Tongue (tissue), 2 donors: ENCODE results near the gene TNNI2. TPM values are rescaled to one million over a fixed set of nuclear protein-coding genes. Genes with fewer than 3 reads are reported as not detected.

Source experiments
- DNase-seq: peaks from one replicate; pipeline ENCODE4 v3.0.0-alpha.2; 2015
- total RNA-seq: library from RNA; depleted of rRNA; stranded (reverse); fragments of >200 nt; gene quantifications from one replicate; pipeline ENCODE4 v1.2.3, GENCODE V29; 2014

TNNI2 gene
- total RNA-seq, 1 donor from 2014 or later, result 3,551 TPM

DNA sequence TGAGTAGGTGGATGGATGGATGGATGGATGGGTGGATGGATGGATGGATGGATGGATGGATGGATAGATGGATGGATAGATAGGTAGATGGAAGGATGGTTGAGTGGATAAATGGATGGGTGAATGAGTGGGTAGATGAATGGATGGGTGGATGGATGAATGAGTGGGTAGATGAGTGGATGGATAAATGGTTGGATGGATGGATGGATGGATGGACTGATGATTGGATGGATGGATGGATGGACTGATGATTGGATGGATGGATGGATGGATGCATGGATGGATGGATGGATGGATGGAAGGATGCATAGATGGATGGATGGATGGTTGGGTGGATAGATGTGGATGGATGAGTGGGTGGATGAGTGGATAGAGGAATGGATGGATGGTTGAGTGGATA lies 17.2 kb upstream of the TNNI2 start:
- no peak for DNase-seq

- no peak for DNase-seq
These were observed 16.0 kb upstream of the TNNI2 start for GRCh38 chr11:1822648-1823375.

DNA sequence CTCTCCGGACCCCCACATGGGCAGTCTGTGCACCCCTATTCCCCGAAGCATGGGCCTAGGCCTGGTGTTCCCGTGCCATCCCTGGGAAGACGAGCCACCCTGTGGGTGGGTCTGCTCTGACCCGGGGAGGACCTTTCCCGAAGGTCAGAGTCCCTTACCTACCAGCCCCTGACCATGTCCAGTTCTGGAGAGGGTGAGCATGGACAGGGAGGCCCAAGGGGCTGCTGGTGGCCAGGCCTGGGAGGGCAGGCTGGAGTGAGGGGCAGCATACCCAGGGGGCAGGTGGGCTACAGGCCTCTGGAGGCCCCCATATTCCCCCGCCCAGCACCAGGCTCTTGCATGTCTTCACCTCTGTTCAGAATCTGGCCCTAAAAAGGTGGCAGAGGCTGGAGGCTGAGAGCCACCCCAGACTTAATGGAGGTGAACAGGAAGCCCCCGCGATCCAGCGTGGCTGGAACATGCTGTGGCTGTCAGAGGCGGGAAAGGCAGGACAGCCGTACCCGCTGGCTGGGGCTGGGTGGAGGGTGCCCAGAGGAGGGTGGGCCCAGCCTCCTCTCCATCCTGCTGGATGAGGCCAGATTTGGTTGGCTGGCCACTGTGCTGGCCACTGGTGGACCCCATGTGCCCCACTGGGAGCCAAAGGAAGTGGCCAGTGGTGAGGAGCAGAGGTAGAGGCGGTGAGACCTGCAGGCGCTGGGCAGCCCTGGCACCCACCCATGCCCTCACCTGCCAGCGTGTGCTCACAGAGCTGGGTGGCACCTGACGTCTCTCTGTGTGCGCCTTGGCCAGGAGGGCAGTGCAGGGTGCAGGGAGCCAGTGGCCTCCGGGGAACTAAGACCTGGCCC lies 15.2 kb upstream of the TNNI2 start:
- no peak for DNase-seq

GRCh38 chr11:1824221-1825038 lies 14.4 kb upstream of the TNNI2 start:
- DNase-seq, result no peak

GRCh38 chr11:1825039-1825740 lies 13.6 kb upstream of the TNNI2 start:
- peak; percentile 61 for DNase-seq

GRCh38 chr11:1825785-1826451 lies 12.9 kb upstream of the TNNI2 start:
- DNase-seq, result no peak

DNA sequence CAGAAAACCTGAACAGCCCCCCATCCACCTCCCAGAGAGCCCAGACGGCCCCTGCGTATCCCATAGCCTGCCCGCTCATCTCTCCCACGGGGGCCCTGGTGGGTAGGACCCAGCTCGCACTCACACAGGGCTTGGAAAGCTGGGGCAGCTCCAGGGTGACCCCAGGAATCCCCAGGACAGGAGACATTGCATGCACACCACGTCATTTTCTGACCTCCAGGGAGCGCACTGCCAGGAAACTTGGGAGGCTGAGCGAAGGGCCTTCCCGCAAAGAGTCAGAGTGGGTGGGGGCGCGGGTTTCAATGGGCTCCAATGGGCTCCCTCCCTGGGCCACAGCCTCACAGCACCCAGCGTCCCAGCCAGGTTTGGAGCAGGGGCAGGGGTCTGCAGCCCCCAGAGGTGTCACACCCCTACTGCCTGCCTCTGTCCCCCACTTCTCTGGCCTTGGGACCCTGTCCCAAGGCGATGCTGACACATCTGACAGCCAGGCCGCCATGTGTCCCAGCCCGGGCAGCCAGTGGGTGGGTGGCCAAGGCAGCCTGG lies 12.2 kb upstream of the TNNI2 start:
- DNase-seq, result peak; percentile 60

DNA sequence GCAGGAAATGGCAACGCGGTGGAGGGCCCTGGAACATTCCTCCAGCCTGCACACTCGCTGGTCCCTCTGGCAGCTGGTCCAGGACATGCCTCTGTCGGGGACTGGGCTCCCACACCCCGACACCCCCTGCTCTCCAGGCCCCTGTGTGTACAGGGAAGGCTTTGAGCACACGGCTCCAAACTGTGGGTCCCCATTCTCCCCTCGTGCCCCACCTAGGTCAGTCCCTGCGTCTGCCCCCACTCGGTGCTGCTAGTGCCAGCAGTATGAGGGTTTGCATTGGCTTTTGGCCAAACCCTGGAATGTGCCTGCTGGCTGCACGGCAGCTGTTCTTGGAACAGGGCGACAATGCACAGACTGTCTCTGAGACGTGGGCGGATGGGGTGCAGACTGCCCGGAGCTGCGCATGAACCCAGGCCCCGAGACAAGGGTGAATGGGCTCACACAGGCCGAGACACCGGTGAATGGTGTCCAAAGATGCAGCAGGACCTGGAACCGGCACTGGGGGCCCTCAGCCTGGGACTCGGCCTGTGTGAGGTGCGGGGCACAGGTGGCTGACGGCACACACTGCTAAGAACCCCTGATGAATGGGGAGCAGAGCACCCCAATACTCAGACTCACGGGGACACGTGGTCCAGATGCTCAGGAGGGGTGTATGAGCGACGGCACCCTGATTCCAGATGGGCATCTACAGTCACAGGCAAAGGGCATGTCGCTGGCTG lies 11.5 kb upstream of the TNNI2 start:
- peak; percentile 97 for DNase-seq

GRCh38 chr11:1827931-1828330 lies 10.8 kb upstream of the TNNI2 start:
- no peak for DNase-seq

DNA sequence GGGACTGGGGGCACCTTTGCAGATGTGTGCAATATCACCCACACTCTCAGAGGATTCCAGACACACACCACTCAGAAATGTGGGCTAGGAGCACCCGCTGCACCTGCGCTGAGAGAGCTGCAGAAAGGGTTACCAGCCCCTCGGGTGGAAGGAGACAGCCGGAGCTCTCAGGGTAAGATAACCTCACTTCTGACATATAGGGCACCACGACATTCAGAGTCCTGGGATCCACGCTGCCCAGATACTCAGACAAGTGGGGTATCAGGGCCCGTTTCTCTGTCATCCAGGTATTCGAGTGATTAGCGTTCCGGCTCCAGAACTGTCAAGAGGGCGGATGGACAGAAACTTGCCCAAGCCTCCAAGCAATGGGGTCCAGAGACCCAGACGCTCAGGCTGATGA lies 10.2 kb upstream of the TNNI2 start:
- no peak for DNase-seq

- DNase-seq, result no peak
These were observed 9.6 kb upstream of the TNNI2 start for GRCh38 chr11:1829039-1829820.

GRCh38 chr11:1830004-1830321 lies 8.8 kb upstream of the TNNI2 start:
- no peak for DNase-seq

GRCh38 chr11:1830322-1831223 lies 8.2 kb upstream of the TNNI2 start:
- no peak for DNase-seq

DNA sequence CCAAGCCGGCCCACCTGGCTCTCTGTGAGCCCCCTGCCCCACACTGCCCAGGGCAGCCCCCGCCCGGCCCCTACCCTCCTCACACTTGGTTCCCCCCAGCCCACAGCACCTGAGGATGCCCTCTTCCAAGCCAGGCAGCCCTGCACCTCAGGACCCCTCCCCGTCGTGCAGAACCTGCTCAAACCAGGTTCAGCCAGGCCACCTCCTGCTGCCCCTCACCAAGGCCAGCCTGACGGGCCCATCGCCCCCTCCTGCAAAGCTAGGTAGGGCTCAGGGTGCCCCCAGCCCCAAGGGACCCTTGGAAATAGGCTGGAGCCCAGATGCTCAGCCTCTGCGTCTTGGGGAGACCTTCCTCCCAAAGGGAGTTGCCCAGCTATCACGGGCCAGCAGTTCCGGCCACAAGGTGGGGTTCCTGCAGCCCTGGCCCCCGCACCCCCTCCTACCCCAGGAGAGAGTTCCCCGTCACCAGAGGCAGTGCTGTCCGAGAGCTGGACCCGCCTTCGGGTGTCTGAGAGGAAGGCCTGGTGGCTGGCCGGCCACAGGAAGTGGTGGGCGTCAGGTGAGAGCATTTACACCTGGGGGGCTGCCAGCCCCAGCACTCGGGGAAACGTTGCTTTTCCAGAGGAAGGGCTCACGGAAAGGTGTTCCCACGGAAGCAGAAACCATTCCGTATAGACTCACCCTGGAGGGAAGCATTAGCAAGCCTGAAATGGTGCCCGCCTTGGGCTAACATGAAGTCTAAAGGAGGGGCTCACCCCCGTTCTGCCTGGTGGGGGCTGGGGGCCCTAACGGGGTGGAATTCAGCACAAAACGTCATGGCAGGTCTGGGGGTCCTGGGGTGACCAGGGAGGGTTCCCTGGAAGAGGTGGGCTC lies 7.2 kb upstream of the TNNI2 start:
- DNase-seq, result no peak

DNA sequence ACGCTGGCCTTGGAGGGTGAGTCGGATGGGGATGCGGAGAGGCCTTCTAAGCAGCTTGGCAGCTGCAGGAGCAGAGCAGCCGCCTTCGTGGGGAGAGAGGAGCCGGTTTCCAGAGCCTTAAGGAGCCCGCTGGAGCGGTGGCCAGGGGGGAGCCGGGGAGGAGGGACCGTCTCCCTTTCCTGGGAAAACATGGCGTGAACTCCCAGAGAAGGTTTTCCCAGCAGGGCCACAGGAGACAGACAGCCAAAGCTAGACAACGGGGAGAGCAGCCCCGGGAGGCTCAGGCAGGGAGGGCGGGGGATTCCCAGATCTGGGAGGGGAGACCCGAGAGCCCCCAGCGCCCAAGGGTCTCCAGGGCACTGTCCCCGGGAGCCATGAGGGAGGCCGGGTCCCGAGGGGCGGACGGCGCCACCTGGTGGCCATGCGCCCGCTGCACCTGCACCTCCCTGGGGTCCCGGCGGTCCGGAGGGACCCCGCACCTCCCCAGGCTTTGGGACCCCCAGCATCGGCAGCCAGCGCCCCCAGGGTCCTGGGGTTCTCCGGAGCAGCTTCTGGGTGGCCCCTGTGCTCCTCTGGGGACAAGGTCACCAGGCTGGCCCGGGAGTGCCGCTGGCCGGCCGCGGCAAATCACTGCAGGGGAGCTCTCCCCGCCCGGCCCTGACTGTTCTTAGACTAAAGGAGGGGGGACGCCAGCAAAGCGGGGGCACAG lies 6.4 kb upstream of the TNNI2 start:
- peak; percentile 56 for DNase-seq

DNA sequence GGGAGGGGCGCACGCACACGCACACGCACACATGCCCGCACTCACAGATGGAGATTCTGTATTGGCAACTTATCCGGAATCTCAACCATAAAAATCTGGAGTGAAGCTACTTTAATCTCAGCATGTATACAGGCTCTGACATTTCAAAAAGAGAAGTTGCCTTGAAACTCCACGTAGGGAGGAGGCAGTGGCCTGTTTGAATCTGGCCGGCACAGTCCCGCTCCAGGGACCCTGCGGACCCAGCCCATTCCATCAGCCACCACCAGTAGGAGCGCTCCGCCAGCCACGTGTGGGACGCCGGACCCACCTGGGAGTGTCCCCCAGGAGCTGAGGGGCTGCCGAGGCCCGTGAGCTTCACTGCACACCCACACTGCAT lies 5.9 kb upstream of the TNNI2 start:
- no peak for DNase-seq

DNA sequence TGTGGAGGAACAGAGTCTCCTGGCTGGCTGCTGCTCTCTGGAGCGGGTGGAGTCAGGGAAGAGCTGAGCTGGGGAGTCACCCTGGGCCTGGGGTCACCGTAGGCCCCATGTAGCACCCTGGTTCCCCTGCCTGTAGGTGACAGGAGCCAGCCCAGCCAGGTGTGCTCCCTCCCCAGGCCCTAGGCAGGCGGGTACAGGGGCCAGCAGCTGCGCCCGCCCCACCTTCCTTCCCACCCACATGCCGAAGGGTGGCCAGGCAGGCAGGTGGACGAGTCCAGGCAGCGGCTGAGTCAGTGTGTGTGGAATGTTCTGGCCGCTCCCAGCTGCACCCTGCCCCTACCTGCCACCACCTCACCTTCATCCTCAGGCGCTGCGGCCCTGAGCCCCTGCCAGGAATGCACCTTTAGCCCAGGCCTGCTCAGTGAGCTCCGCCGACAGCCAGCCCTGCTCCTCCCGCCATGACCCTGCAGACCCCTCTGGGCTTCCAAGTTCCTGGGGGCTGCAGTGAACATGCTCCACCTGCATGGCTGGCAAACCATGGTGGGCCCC lies 4.6 kb upstream of the TNNI2 start:
- peak; percentile 57 for DNase-seq
